BE2C (cell line): ENCODE results near the gene AGBL1.
"Not testable (repeated sequence)": the region's sequence is repeated elsewhere in the genome, so short reads cannot be mapped to it uniquely, and the experiment has no call there.

ENCODE experiments used
- DNase-seq: peaks from one replicate; pipeline ENCODE4 v3.0.0-alpha.2; 2020
- H3K27me3 ChIP-seq: fragments of 250-450 bp; sonication (Bioruptor Pico); 2 replicates; pipeline ENCODE4 v1.5.1; 2020; ENCODE audit warnings: mild to moderate bottlenecking
- H3K36me3 ChIP-seq: fragments of 250-450 bp; sonication (Bioruptor Pico); 2 replicates; pipeline ENCODE4 v1.5.1; 2020; ENCODE audit warnings: mild to moderate bottlenecking
- H3K4me1 ChIP-seq: fragments of 250-450 bp; sonication (Bioruptor Pico); 2 replicates; pipeline ENCODE4 v1.5.1; 2020
- H3K4me3 ChIP-seq: 2 replicates; pipeline ENCODE4 v1.5.1; 2011; ENCODE audit warnings: low read depth, low read length
- H3K9me3 ChIP-seq: fragments of 250-450 bp; sonication (Bioruptor Pico); 2 replicates; pipeline ENCODE4 v1.5.1; 2020
- TF ChIP-seq, protein P1 (sequence below): IDR thresholded peaks from 2 replicates; pipeline ENCODE4 v1.5.1; 2012; ENCODE audit warnings: mild to moderate bottlenecking, low read depth, low read length

Gene AGBL1

DNA sequence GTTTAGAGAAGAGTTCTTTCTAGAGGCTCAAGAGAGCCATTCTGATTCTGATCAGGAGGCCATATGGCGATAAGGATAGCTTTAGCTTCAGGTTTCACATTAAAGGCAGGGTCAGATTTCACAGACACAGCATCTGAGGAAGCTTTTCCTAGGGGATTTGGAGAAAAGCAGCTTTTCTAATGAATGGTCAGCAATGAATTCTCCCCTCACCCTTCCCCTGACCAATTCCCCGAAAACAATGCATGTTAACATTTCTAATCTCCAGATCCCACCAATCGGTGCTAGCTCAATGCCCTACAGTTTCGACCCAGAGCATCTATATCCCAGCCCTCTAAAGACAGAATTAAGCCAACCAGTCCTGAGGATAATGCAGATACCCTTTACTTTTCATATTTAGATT is 9.8 kb downstream of the AGBL1 start:
- no peaks in the 10 kb centered on the region for H3K27me3 ChIP-seq
- no peak overlapping the region for H3K4me3 ChIP-seq
- no peak for DNase-seq
- TF ChIP-seq, protein P1, sequence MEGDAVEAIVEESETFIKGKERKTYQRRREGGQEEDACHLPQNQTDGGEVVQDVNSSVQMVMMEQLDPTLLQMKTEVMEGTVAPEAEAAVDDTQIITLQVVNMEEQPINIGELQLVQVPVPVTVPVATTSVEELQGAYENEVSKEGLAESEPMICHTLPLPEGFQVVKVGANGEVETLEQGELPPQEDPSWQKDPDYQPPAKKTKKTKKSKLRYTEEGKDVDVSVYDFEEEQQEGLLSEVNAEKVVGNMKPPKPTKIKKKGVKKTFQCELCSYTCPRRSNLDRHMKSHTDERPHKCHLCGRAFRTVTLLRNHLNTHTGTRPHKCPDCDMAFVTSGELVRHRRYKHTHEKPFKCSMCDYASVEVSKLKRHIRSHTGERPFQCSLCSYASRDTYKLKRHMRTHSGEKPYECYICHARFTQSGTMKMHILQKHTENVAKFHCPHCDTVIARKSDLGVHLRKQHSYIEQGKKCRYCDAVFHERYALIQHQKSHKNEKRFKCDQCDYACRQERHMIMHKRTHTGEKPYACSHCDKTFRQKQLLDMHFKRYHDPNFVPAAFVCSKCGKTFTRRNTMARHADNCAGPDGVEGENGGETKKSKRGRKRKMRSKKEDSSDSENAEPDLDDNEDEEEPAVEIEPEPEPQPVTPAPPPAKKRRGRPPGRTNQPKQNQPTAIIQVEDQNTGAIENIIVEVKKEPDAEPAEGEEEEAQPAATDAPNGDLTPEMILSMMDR = no peak
- H3K36me3 ChIP-seq = no peaks in the 10 kb centered on the region
- no peaks in the 10 kb centered on the region for H3K4me1 ChIP-seq
- H3K9me3 ChIP-seq = no peaks in the 10 kb centered on the region

- H3K4me1 ChIP-seq = no peaks in the 10 kb centered on the region
- TF ChIP-seq, protein P1 = no peak
- H3K27me3 ChIP-seq = no peaks in the 10 kb centered on the region
- H3K36me3 ChIP-seq = no peaks in the 10 kb centered on the region
- DNase-seq = no peak
- no peak overlapping the region for H3K4me3 ChIP-seq
- H3K9me3 ChIP-seq = no peaks in the 10 kb centered on the region
Observed at GRCh38 chr15:86101818-86102217, 22.1 kb downstream of the AGBL1 start.

- no peak overlapping the region for H3K4me3 ChIP-seq
- no peaks in the 10 kb centered on the region for H3K4me1 ChIP-seq
- TF ChIP-seq, protein P1 = no peak
- no peaks in the 10 kb centered on the region for H3K9me3 ChIP-seq
- no peaks in the 10 kb centered on the region for H3K36me3 ChIP-seq
- H3K27me3 ChIP-seq = no peaks in the 10 kb centered on the region
- no peak for DNase-seq
Observed at GRCh38 chr15:86103825-86104224, 24.2 kb downstream of the AGBL1 start.

- Histone ChIP-seq H3K9me3 (no peaks in the 10 kb centered on the region), H3K4me3 (no peak overlapping the region), H3K36me3 (no peaks in the 10 kb centered on the region), H3K4me1 (no peaks in the 10 kb centered on the region), H3K27me3 (no peaks in the 10 kb centered on the region)
- DNase-seq = no peak
- TF ChIP-seq, protein P1 = no peak
Observed at GRCh38 chr15:86106306-86106705, 26.6 kb downstream of the AGBL1 start.

GRCh38 chr15:86115145-86115801 is 35.6 kb downstream of the AGBL1 start:
- Histone ChIP-seq H3K4me1 (no peaks in the 10 kb centered on the region), H3K9me3 (no peaks in the 10 kb centered on the region), H3K27me3 (no peaks in the 10 kb centered on the region), H3K36me3 (no peaks in the 10 kb centered on the region), H3K4me3 (no peak overlapping the region)
- TF ChIP-seq, protein P1 = no peak
- DNase-seq = no peak

DNA sequence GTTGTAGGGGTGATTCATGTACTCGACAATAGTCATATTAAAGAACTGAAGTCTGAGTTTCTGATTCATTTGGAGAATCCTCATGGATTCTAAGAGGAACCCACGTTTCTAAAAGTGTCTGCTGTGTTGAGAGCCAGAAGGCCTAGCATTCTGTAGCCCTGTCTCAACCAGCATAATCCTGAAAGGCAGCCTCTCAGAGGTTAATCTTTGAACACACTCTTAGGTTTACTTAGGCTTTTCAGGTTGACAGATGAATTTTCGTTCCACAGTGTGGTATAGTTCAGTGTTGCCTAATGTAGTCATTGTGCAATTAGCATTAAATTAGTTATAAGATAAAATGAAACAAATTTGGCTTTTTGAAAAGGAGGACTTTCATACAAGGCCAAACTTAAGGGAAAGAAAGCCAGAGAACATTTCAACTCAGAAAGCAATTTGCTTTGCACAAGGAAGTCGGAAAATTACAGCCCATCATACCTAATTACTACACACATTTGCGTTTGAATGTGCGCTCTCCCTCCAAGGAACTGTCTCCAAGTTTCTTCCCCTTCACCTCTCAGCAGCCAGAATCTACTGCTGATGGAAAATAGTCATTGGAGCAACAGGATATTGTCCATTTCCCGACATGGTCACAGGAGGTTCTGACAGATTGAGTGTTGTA is 42.0 kb downstream of the AGBL1 start:
- no peak overlapping the region for H3K4me3 ChIP-seq
- DNase-seq = no peak
- no peaks in the 10 kb centered on the region for H3K27me3 ChIP-seq
- no peaks in the 10 kb centered on the region for H3K36me3 ChIP-seq
- H3K9me3 ChIP-seq = no peaks in the 10 kb centered on the region
- no peaks in the 10 kb centered on the region for H3K4me1 ChIP-seq
- TF ChIP-seq, protein P1 = no peak

DNA sequence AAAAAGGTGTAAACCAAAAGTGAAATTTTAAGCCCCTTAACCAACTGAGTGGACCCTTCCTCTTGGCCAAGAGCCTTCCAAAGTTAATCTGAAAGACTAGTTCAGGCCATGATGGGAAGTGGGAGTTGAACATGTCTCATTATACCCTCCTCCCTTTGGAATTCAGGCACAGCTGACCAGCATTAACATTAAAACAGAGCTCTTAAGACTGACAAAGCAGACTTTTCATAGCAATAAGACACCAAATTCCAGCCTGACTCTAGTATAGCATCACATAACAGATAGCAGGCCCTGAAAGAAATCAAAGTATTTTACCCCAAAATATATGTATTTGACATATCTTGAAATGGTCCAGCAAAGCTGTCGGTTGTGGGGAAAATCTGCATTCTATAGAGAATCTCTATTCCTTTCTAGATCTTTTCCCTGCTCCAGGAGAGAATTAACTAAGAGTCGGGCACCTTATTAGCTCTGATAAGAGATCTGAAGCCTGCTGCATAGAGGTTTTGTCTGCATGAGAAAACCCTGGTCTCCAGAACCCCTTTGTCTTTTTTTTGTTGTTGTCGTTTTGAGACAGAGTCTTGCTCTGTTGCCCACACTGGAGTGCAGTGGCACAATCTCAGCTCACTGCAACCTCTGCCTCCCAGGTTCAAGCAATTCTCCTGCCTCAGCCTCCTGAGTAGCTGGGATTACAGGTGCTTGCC is 43.2 kb downstream of the AGBL1 start:
- not testable (repeated sequence) for H3K4me1 ChIP-seq, DNase-seq, H3K36me3 ChIP-seq, H3K4me3 ChIP-seq, H3K27me3 ChIP-seq, H3K9me3 ChIP-seq
